DOHH2 (cell line): ENCODE results near the gene LRRC51.

ENCODE experiments used
- H3F3A ChIP-seq: fragments of 200-600 bp; sonication (generic), shearing (Covaris generic); 2 replicates; pipeline ENCODE4 v1.6.0; 2016; ENCODE audit warnings: antibody characterized with exemption, mild to moderate bottlenecking; ENCODE audit not compliant: control insufficient read depth, insufficient read depth
- H3K27ac ChIP-seq: fragments of 200-600 bp; sonication (generic); 2 replicates; pipeline ENCODE4 v1.5.1; 2014; ENCODE audit warnings: low read depth, mild to moderate bottlenecking, low read length, moderate library complexity
- H3K27me3 ChIP-seq: fragments of 200-600 bp; sonication (generic); 2 replicates; pipeline ENCODE4 v1.6.1; 2014; ENCODE audit warnings: mild to moderate bottlenecking, low read length, mixed read lengths; ENCODE audit not compliant: control insufficient read depth
- H3K36me3 ChIP-seq: fragments of 200-600 bp; sonication (generic); 2 replicates; pipeline ENCODE4 v1.6.1; 2014; ENCODE audit warnings: mild to moderate bottlenecking, low read length, moderate library complexity, mixed read lengths; ENCODE audit not compliant: control insufficient read depth
- H3K4me1 ChIP-seq: fragments of 200-600 bp; sonication (generic); 2 replicates; pipeline ENCODE4 v1.6.1; 2014; ENCODE audit warnings: mild to moderate bottlenecking, low read length, mixed read lengths; ENCODE audit not compliant: control insufficient read depth
- H3K4me2 ChIP-seq: fragments of 200-600 bp; sonication (generic); 2 replicates; pipeline ENCODE4 v1.6.0; 2014; ENCODE audit warnings: mild to moderate bottlenecking, low read length, moderate library complexity
- H3K4me3 ChIP-seq: fragments of 200-600 bp; sonication (generic); 2 replicates; pipeline ENCODE4 v1.5.1; 2014; ENCODE audit warnings: mild to moderate bottlenecking, low read length, mixed read lengths
- H3K79me2 ChIP-seq: fragments of 200-600 bp; sonication (generic); 2 replicates; pipeline ENCODE4 v1.6.1; 2014; ENCODE audit warnings: mild to moderate bottlenecking, low read length, mixed read lengths; ENCODE audit not compliant: control insufficient read depth
- H3K9me2 ChIP-seq: fragments of 200-600 bp; sonication (generic); replicated peaks from 2 replicates; pipeline ENCODE4 v1.6.1; 2014; ENCODE audit warnings: mild to moderate bottlenecking, low read length, mixed read lengths; ENCODE audit not compliant: control insufficient read depth
- H3K9me3 ChIP-seq: fragments of 200-600 bp; sonication (generic); 2 replicates; pipeline ENCODE4 v1.6.1; 2014; ENCODE audit warnings: antibody characterized with exemption, low read length, mixed read lengths; ENCODE audit not compliant: control insufficient read depth, insufficient read depth
- H4K20me1 ChIP-seq: fragments of 200-600 bp; sonication (generic); 2 replicates; pipeline ENCODE4 v1.6.0; 2014; ENCODE audit warnings: low read depth, mild to moderate bottlenecking, antibody characterized with exemption, low read length, moderate library complexity; ENCODE audit not compliant: control insufficient read depth, insufficient read depth
- CTCF ChIP-seq: fragments of 200-600 bp; sonication (generic); IDR thresholded peaks from one replicate; pipeline ENCODE4 v1.5.1; 2014; ENCODE audit warnings: antibody characterized with exemption, mild to moderate bottlenecking, low read depth, low read length; ENCODE audit not compliant: poor library complexity, severe bottlenecking
- EZH2phosphoT487 ChIP-seq: fragments of 200-600 bp; sonication (generic); IDR thresholded peaks from 2 replicates; pipeline ENCODE4 v1.6.1; 2017; ENCODE audit warnings: borderline replicate concordance, mild to moderate bottlenecking, antibody characterized with exemption, low read length, moderate library complexity, mixed read lengths

LRRC51 gene

GRCh38 chr11:72102631-72102945 lies 21.9 kb downstream of the LRRC51 start:
- H3K27me3 ChIP-seq = no peaks in the 10 kb centered on the region
- peaks cover 56% of the 10 kb centered on the region for H3K36me3 ChIP-seq
- H3K79me2 ChIP-seq = peaks cover 40% of the 10 kb centered on the region
- H3K9me2 ChIP-seq = no peaks in the 10 kb centered on the region
- no peak for TF ChIP-seq CTCF
- no peak for TF ChIP-seq EZH2phosphoT487
- H3K4me1 ChIP-seq = peaks cover 26% of the 10 kb centered on the region
- peaks cover 5% of the 10 kb centered on the region; the same call in 1 of the 2 replicates for H3F3A ChIP-seq
- no peaks in the 10 kb centered on the region for H4K20me1 ChIP-seq
- H3K4me2 ChIP-seq = peak overlapping the region; percentile 81
- peak overlapping the region; percentile 77 for H3K27ac ChIP-seq
- H3K4me3 ChIP-seq = peak overlapping the region; percentile 89
- no peaks in the 10 kb centered on the region for H3K9me3 ChIP-seq

- Histone ChIP-seq H3K4me1 (peaks cover 26% of the 10 kb centered on the region), H4K20me1 (no peaks in the 10 kb centered on the region), H3K27ac (peak within 1 kb of the TSS; percentile 77), H3F3A (peaks cover 5% of the 10 kb centered on the region; the same call in 1 of the 2 replicates), H3K9me2 (no peaks in the 10 kb centered on the region), H3K36me3 (peaks cover 50% of the 10 kb centered on the region), H3K79me2 (peaks cover 40% of the 10 kb centered on the region), H3K9me3 (no peaks in the 10 kb centered on the region), H3K4me3 (peak within 1 kb of the TSS; percentile 89), H3K4me2 (peak within 1 kb of the TSS; percentile 82), H3K27me3 (no peaks in the 10 kb centered on the region)
- TF ChIP-seq EZH2phosphoT487 = no peak
- no peak for TF ChIP-seq CTCF
These were observed 22.5 kb downstream of the LRRC51 start, which contains the start of gene LAMTOR1 for GRCh38 chr11:72102946-72103753. Gene LAMTOR1, minus strand, starts transcription at chr11:72103297. Its CDS starts 73 bp downstream, at chr11:72103224.

- Histone ChIP-seq H3K4me1 (peaks cover 26% of the 10 kb centered on the region), H3K9me3 (no peaks in the 10 kb centered on the region), H4K20me1 (no peaks in the 10 kb centered on the region), H3K9me2 (no peaks in the 10 kb centered on the region), H3K4me2 (peak overlapping the region; percentile 82), H3K36me3 (peaks cover 44% of the 10 kb centered on the region), H3K4me3 (peak overlapping the region; percentile 89), H3F3A (peaks cover 5% of the 10 kb centered on the region; the same call in 1 of the 2 replicates), H3K27me3 (no peaks in the 10 kb centered on the region), H3K79me2 (peaks cover 40% of the 10 kb centered on the region), H3K27ac (peak overlapping the region; percentile 34)
- TF ChIP-seq EZH2phosphoT487 = no peak
- no peak for TF ChIP-seq CTCF
These were observed 23.1 kb downstream of the LRRC51 start for GRCh38 chr11:72103754-72104167.
